A673 (cell line): ENCODE results near the gene CLTB. TPM values are rescaled to one million over a fixed set of nuclear protein-coding genes. Genes with fewer than 3 reads are reported as not detected.

Experiments
- BruUV-seq: library from RNA; stranded (reverse); fragments of 400-500 nt; replicated peaks from 2 replicates; lab custom pipeline; 2021; lab: Mats Ljungman, UMichigan
- CTCF ChIA-PET: fragments of 300-600 bp; sonication (Branson Sonifier 250); formaldehyde crosslinking; loops from one replicate; lab custom pipeline; 2022; ENCODE audit warnings: antibody characterized with exemption; lab: Charles Lee
- POLR2A ChIA-PET: fragments of 300-600 bp; sonication (Branson Sonifier 250); formaldehyde crosslinking; loops from one replicate; lab custom pipeline; 2022; ENCODE audit warnings: antibody characterized with exemption; ENCODE audit not compliant: low non-redundant PET; lab: Charles Lee
- DNase-seq: peaks from one replicate; pipeline ENCODE4 v3.0.0-alpha.2; 2015; ENCODE audit warnings: low spot score
- H3K27ac ChIP-seq: fragments of 200-600 bp; sonication (generic); 2 replicates; pipeline ENCODE4 v1.5.1; 2016; ENCODE audit warnings: mixed run types, low read depth, mild to moderate bottlenecking, mixed read lengths, antibody characterized with exemption, low read length; ENCODE audit not compliant: poor library complexity, severe bottlenecking
- H3K27me3 ChIP-seq: fragments of 200-600 bp; sonication (generic); replicated peaks from 2 replicates; pipeline ENCODE4 v1.6.1; 2017; ENCODE audit warnings: mixed run types, low read depth, mild to moderate bottlenecking, mixed read lengths, antibody characterized with exemption, low read length; ENCODE audit not compliant: insufficient read depth, poor library complexity
- H3K36me3 ChIP-seq: fragments of 200-600 bp; sonication (generic); 2 replicates; pipeline ENCODE4 v1.6.1; 2016; ENCODE audit warnings: mixed run types, mild to moderate bottlenecking, mixed read lengths, antibody characterized with exemption, low read length; ENCODE audit not compliant: insufficient read depth, poor library complexity, severe bottlenecking
- H3K4me1 ChIP-seq: fragments of 200-600 bp; sonication (generic); 2 replicates; pipeline ENCODE4 v1.6.1; 2017; ENCODE audit warnings: mixed run types, mild to moderate bottlenecking, mixed read lengths, antibody characterized with exemption, low read length; ENCODE audit not compliant: insufficient read depth, poor library complexity, severe bottlenecking
- H3K4me3 ChIP-seq: fragments of 200-600 bp; sonication (generic); 2 replicates; pipeline ENCODE4 v1.5.1; 2016; ENCODE audit warnings: low read depth, mixed run types, mild to moderate bottlenecking, mixed read lengths, low read length; ENCODE audit not compliant: poor library complexity, severe bottlenecking
- H3K9me3 ChIP-seq: fragments of 200-600 bp; sonication (generic); 2 replicates; pipeline ENCODE4 v1.6.1; 2016; ENCODE audit warnings: mixed run types, low read depth, mild to moderate bottlenecking, mixed read lengths, antibody characterized with exemption, low read length; ENCODE audit not compliant: poor library complexity, severe bottlenecking
- EZH2 ChIP-seq: fragments of 200-600 bp; sonication (generic); IDR thresholded peaks from 2 replicates; pipeline ENCODE4 v1.6.1; 2017; ENCODE audit warnings: borderline replicate concordance, low read depth, mild to moderate bottlenecking, mixed read lengths, antibody characterized with exemption, low read length; ENCODE audit not compliant: poor library complexity, severe bottlenecking
- intact Hi-C: fragments of 100-400 bp; cut with micrococcal nuclease; formaldehyde crosslinking; loops from one replicate; pipeline ENCODE4 v1.10.0; 2022; ENCODE audit not compliant: unreplicated experiment
- total RNA-seq: library from RNA; stranded (reverse); gene quantifications from 2 replicates; pipeline ENCODE4 v1.2.3, GENCODE V29; 2021
- TF ChIP-seq, protein P1 (sequence below): fragments of 300-800, 200-600 bp; sonication (generic); conservative IDR thresholded peaks from 2 replicates; pipeline ENCODE4 v1.5.1; 2017; ENCODE audit warnings: low read depth, mild to moderate bottlenecking, antibody characterized with exemption, low read length, moderate library complexity, mixed read lengths

The CLTB gene
- total RNA-seq, 1 experiment from 2014 or later, result 61.8 TPM

DNA sequence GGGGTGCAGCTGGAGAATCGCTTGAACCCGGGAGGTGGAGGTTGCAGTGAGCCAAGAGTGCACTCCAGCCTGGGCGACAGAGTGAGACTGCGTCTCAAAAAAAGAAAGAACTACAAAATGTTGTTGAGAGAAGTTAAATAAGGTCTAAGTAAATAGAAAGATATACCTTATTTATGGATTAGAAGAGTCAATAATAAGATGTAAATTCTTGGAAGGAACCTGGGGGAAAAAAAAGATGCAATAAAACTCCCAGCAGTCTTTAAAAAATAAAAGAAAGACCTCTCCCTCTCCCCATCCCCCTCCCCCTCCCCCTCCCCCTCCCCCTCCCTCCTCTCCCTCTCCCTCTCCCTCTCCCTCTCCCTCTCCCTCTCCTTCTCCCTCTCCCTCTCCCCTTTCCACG lies 16.4 kb upstream of the CLTB start:
- ChIA-PET CTCF (no interaction called here), POLR2A (no interaction called here)
- H3K9me3 ChIP-seq, result no peaks in the 10 kb centered on the region
- H3K27me3 ChIP-seq, result no peaks in the 10 kb centered on the region
- BruUV-seq, result no TSS peak
- intact Hi-C loops, result no loop called here
- H3K4me1 ChIP-seq, result no peaks in the 10 kb centered on the region
- TF ChIP-seq, protein P1, sequence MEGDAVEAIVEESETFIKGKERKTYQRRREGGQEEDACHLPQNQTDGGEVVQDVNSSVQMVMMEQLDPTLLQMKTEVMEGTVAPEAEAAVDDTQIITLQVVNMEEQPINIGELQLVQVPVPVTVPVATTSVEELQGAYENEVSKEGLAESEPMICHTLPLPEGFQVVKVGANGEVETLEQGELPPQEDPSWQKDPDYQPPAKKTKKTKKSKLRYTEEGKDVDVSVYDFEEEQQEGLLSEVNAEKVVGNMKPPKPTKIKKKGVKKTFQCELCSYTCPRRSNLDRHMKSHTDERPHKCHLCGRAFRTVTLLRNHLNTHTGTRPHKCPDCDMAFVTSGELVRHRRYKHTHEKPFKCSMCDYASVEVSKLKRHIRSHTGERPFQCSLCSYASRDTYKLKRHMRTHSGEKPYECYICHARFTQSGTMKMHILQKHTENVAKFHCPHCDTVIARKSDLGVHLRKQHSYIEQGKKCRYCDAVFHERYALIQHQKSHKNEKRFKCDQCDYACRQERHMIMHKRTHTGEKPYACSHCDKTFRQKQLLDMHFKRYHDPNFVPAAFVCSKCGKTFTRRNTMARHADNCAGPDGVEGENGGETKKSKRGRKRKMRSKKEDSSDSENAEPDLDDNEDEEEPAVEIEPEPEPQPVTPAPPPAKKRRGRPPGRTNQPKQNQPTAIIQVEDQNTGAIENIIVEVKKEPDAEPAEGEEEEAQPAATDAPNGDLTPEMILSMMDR, result no peak
- no peak for TF ChIP-seq EZH2
- no peak for DNase-seq
- H3K27ac ChIP-seq, result no peak overlapping the region
- no peaks in the 10 kb centered on the region for H3K36me3 ChIP-seq
- H3K4me3 ChIP-seq, result no peak overlapping the region

DNA sequence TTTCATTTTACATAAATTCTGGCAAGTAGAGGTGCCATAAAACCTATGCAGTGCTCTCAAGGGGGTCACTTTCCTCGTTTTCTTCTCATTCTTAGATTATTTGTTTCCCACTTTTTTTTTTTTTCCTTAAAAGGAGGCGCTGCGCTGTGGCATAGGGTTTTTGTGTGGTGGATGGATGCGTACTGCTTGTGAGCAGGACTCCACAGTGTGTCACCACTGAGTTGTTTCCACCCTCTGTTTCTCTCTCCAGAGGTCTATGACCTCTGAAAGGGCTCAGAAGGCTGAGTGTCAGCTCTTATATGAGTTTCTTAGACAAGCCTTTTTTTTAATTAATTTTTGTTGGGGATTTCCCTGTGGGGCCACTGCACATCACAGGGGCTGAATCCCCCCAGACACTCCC lies 13.6 kb upstream of the CLTB start:
- H3K27me3 ChIP-seq, result no peaks in the 10 kb centered on the region
- no peaks in the 10 kb centered on the region for H3K9me3 ChIP-seq
- no TSS peak for BruUV-seq
- H3K4me1 ChIP-seq, result no peaks in the 10 kb centered on the region
- intact Hi-C loops, result no loop called here
- CTCF ChIA-PET, result no interaction called here
- no peaks in the 10 kb centered on the region for H3K36me3 ChIP-seq
- no peak for DNase-seq
- no peak overlapping the region for H3K27ac ChIP-seq
- no peak for TF ChIP-seq EZH2
- TF ChIP-seq, protein P1, result no peak
- POLR2A ChIA-PET, result no interaction called here
- no peak overlapping the region for H3K4me3 ChIP-seq

DNA sequence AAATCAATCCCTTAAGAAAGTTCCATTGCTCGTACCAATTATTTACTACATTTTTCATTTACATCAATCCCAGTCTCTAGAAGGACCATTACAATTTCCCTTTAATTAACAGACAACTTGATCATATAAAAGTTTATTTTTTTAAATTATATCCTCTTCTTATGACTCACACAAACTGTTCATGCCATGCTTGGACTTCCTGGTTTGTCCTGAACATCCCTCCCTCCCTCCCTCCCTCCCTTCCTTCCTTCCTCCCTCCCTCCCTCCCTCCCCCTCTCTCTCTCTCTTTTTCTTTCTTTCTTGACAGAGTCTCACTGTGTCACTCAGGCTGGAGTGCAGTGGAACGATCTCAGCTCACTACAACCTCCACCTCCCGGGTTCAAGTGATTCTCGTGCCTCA lies 11.6 kb upstream of the CLTB start:
- CTCF ChIA-PET, result no interaction called here
- no peak for TF ChIP-seq EZH2
- TF ChIP-seq, protein P1, result no peak
- POLR2A ChIA-PET, result no interaction called here
- Histone ChIP-seq H3K36me3 (no peaks in the 10 kb centered on the region), H3K4me3 (no peak overlapping the region), H3K9me3 (no peaks in the 10 kb centered on the region), H3K27me3 (no peaks in the 10 kb centered on the region), H3K4me1 (no peaks in the 10 kb centered on the region), H3K27ac (no peak overlapping the region)
- no TSS peak for BruUV-seq
- DNase-seq, result no peak
- intact Hi-C loops, result no loop called here
